Measurements from ENCODE around the gene GLRX3. TPM values are rescaled to one million over a fixed set of nuclear protein-coding genes. Genes with fewer than 3 reads are reported as not detected.
"Not testable (repeated sequence)": the region's sequence is repeated elsewhere in the genome, so short reads cannot be mapped to it uniquely, and the experiment has no call there.

The GLRX3 gene
- polyA plus RNA-seq (2013, experiment 1 of 2; ENCODE audit: insufficient read length): 119 TPM
- 80.3 TPM for polyA plus RNA-seq (2013, experiment 2 of 2; ENCODE audit: insufficient read length)

- peak; percentile 85 for DNase-seq
These were observed at the start of gene GLRX3 for GRCh38 chr10:130136226-130137089. Gene GLRX3 (plus strand): TSS chr10:130136391. CDS start chr10:130136421, 30 bp downstream.

DNA sequence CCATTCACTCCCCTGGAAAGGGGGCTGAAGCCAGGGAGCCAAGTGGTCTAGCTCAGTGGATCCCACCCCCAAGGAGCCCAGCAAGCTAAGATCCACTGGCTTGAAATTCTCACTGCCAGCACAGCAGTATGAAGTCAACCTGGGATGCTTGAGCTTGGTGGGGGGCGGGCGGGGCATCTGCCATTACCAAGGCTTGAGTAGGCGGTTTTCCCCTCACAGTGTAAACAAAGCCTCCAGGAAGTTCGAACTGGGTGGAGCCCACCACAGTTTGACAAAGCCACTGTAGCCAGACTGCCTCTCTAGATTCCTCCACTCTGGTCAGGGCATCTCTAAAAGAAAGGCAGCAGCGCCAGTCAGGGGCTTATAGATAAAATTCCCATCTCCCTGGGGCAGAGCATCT is 45.6 kb upstream of the GLRX3 start:
- DNase-seq: peak; percentile 3

DNA sequence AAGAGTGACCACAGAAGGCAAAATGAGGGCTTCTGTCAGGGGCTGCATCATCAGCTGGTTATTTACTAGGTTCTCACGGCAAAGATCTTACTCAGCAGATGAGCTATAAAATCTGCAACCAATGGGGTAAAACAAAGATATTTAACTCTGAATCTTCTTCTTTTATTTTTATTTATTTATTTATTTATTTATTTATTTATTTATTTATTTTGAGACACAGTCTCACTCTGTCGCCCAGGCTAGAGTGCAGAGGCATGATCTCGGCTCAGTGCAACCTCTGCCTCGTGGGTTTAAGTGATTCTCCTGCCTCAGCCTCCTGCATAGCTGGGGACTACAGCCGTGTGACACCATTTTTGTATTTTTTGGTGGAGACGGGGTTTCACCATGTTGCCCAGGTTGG is 36.8 kb upstream of the GLRX3 start:
- DNase-seq: no peak

- DNase-seq: no peak
These were observed 30.5 kb upstream of the GLRX3 start for GRCh38 chr10:130105724-130106123.

GRCh38 chr10:130108146-130108545 is 28.0 kb upstream of the GLRX3 start:
- DNase-seq: not testable (repeated sequence)

DNA sequence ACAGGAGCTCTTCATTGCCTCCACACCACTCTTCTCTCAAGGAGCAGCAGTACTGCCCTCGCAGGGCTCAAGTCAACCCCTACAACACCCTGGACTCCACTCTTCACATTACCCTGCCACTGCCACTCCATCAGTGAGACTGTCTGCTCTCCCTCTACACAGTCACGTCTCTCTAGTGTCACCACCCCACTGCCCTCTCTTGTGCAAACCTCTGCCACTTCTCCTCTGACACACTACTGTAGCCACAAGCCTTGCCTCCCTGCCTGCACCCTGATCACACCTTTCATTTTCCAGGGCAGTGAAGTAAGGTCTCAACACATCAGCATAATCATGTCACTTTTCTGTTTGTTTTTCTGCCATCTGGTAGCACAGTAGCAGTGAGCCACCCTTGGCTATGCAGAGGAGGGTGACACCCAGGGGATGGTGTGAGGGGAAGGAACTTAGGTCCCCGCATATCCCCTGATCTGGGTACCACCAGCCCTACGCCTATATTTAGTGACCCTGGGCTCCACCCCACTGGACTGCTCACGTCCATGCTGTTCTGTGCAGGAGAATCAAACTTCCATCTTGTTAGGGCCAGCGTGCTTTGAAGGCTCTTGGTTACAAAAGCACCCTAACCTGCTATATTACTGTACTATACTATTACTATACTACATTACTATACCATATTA is 27.1 kb upstream of the GLRX3 start:
- DNase-seq: no peak

DNA sequence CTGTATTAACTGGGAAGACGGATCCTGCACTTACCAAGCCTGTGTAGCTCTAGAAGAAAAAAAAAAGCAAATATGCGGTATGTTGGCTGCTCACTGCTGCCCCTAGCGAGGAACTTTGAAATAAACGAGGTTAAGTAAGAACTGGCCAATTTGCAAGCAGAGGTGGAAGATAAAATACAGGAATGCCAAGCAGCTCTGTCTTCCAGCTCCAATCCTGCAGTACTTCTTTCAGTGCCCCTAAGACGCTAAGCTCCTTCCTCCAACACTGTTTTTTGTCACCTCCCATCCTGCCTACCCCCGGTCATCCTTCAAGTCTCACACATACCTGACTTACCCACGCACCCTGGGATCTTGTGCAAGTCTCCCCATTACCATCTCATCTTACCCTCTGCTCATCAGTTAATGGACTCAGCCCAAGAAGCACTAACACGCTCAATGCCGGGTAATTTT is 26.4 kb upstream of the GLRX3 start:
- peak; percentile 85 for DNase-seq

DNA sequence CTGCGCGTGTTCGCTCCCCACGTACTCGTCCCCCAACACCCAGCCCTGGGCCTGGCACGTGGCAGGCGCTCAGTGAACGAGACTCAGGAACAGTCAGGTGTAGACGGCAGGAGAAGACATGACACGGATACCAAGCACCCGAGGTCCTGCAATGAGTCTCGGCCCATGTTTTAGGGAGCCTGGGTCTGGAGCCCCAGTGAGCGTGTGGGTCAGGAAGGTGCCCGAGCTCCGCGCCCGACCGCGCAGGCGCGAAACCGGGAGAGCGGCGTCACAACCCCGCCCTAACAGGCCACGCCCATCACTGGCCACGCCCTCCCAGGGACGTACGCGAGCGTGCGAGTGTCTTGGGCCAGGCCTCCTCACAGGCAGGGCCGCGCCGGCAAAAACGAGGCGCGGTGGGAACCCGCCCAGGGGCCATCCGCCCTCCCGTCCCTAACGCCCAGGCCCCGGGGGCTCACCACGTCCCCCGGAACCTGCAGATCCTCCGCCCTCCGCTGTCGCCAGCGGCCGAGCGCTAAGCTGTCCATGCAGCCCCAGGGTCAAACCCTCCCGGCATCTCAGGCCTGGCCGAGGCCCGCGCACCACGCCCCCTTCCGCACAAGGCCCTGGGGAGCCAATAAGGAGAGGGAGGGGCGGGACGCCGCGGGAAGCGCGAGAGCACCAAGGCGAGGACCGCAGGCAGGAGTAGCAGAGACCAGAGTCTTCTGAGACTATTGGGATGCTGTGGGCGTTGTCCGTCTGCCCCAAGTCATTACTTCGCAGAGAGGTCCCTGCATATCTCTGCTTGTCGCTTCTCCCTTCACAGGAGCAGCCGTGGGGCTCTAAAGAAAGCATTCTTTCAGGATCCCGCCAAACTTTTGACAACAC is 25.7 kb upstream of the GLRX3 start, which contains the start of gene C10orf143:
TSS of gene C10orf143 (minus strand) at position 585 of the 867 bp plus-strand sequence. CDS start at position 527, 58 bp downstream.
- DNase-seq: peak; percentile 97

- DNase-seq: peak; percentile 99
These were observed 24.9 kb upstream of the GLRX3 start for GRCh38 chr10:130111113-130111851.

DNA sequence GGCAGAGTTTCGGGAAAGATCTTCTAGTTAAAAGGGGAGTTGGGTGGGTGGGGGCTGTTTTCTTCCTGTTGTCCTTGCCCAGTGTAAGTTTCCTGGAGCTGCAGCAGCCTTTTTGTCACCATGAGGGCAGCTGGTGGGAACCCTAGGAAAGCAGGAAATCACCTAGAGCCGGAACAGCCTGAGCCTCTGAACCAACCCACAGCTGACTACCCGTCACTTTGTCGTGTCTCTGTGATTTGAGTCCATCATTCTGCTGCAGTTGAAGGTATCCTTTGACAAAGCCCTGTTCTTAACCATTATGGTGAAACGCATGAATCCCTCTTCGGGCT is 24.4 kb upstream of the GLRX3 start:
- no peak for DNase-seq

DNA sequence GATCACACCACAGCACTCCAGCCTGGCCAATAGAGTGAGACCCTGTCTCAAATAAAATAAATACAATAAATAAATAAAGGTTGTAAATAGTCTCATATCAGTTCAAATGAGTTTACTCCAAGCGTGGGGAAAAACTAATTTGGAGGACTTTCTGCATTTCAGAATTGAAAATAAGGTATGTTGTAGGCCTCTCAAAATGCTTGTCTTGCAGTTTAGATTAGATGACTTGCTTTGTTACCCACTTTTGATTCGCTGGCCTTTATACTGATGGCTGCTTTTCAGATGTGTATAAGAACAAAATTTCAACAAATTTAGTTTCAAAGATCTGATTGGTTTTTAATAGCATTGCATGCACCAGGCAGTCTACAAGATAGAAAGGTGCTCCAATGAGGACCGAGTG is 23.4 kb upstream of the GLRX3 start:
- DNase-seq: no peak

DNA sequence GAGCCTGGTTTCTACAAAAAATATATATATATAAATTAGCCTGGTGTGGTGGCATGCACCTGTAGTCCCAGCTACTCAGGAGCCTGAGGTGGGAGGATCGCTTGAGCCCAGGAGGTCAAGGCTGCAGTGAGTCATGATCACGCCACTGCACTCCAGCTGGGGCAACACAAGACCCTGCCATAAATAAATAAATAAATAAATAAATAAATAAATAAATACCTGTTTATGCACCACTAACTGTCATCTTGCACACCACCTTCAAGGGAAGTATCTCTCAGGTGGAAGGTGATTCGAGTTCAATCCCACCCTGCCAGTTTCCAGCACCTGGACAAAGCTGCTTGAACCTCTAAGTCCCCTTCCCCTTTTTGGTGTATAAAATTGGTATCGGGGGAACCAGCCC is 19.2 kb upstream of the GLRX3 start:
- not testable (repeated sequence) for DNase-seq

DNA sequence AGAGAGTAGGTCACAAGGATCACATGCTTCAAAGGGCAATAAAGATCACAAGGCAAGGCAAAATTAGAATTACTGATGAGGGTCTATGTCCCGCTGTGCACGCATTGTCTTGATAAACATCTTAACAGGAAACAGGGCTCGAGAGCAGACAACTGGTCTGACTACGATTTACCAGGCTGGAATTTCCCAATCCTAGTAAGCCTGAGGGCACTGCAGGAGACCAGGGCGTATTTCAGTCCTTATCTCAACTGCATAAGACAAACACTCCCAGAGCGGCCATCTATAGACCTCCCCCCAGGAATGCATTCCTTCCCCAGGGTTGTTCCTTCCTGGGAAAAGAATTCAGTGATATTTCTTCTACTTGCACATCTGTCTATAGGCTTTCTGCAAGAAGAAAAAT is 18.7 kb upstream of the GLRX3 start:
- DNase-seq: not testable (repeated sequence)

DNA sequence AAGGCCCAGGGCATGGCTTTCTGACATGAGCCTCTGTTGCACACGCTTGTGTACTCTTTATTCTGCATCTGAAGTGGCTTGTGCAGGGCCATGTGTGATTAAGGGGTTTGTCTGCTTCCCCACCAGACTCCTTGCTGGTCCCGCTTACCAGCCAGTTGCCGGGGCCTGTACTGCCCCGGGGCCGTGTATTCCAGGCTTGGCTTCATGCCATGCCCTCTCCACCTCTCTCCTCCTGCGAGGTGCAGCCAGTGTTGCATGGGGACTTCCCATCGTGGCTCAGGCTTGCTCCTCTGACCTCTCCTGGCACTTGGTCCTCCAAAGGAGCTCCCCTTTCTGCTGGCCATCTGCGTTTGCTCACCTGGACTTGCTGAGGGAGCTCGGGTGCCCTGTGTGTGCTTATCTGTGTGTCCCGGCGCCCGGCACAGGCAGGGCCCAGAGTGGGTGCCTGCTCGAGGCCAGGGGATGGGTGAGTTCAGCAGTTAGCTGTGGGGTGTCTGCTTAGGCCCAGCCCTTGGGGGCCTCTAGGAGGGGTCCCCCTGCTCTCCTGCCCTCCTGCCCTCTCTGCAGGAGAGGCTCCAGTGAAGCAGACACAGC is 14.6 kb upstream of the GLRX3 start:
- no peak for DNase-seq

GRCh38 chr10:130127364-130128061 is 8.7 kb upstream of the GLRX3 start:
- DNase-seq: peak; percentile 69

DNA sequence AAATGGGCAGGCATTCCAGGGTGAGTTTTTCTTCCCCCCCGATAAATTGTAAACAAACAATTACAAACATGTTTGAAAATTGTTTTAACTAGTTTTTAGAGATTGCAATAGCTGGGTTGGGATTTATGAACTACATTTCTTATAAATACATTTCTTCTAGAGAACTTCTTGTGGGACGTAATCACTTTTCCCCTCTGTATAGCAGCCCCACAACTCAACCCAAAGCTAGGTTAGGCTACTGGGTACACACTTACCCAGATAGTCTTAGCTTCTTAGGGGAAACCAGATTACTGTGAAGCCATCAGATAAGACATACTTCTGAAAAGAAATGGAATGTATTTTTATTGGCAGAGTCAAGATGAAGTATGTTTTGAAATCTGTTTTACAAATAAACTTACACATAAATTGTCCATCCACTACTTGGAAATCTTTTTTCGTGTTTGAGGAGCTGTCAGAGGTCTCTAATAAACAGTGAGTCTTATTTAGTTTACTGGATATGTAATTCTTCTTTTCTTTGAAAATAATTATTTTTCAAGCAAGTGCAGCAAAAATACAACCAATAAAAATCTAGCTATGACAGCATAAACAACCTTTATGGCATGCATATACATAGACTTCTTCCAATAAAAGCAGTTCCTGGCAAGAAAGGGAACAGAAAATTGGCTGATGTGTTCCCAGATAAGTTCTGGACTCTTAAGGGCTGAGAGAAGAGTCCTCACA is 8.0 kb upstream of the GLRX3 start:
- peak; percentile 14 for DNase-seq

DNA sequence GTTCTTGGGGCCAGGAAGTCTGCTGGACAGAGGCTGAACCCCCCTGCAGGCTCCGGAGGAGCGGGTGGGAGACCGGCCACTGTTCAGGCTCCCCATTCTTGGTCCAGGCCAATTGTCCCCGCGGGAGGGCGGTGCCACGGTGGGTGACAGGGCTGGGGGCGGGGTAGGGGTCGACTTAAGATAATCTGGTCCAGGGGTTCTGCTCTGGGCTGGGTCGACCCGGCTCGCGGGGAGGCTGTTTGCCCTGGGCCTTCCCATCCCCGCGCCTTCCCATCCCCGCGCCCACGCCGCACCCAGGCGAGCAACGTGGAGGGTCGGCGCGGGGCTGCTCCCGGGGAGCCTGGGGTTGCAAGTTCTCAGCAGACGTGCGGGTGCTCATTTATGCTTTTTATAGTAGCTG is 7.3 kb upstream of the GLRX3 start:
- no peak for DNase-seq

DNA sequence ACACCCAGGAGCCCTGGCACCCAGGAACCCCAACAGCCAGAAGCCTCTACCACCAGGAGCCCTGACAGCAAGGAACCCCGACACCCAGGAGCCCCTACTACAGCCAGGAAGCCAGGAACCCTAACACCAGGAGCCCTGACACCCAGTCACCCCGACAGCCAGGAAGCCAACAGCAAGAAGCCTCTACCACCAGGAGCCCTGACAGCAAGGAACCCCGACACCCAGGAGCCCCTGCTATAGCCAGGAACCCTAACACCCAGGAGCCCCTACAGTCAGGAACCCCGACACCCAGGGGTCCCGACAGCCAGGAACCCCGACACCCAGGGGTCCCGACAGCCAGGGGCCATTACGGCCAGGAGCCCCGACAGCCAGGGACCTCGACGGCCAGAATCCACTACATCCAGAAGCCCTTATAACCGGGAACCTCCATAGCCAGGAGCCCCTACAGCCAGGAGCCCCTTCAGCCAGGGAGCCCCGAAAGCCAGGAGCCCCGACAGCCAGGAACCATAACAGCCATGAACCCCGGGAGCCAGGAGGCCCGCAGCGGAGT is 440 bp upstream of the GLRX3 start:
- no peak for DNase-seq

DNA sequence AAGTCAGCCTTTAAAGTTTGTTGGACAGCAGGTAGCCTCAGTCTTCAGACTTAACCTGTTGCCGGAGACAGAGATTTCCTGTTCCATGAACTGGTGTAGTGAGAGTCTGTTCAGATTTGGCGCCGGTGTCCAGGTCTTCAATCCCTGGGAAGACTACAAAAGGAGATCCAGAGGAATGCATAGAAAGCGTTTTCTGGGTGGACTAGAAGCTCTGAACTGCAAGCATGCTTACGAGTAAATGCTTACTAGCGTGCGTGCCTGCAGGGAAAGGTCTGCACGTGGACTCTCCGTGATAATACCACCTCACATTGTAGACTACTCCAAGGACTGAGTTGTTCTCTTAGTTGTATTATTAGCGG is 878 bp downstream of the GLRX3 start:
- DNase-seq: peak; percentile 24

Data from fibroblast of skin of back (primary cell).